SW 1271 (cell line): Measurements from ENCODE around the gene NRBF2.

Experiments used
- DNase-seq, 2 experiments: peaks; one replicate each; lab custom pipeline; 2025; lab: John Stamatoyannopoulos, UW

NRBF2 gene

DNA sequence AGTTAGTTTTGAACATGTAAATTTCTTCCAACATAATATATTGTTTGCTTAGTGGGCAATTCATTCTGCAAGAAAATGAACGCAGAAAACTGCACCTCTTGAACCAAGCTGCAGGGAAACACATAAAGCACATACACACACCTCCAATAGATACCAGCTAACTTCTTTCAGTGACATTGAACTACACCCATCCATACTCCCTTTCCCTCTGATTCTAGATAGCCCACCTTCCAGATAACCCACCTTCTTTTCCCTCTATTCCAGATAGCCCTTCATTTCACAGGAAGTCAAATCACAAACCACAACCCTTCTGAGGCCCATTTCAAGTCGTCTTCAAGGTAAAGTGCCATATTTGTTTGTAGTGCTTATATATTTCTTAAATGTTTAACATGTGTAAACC is 28.5 kb downstream of the NRBF2 start:
- no peak for DNase-seq

GRCh38 chr10:63164166-63164623 is 31.1 kb downstream of the NRBF2 start:
- DNase-seq = no peak

DNA sequence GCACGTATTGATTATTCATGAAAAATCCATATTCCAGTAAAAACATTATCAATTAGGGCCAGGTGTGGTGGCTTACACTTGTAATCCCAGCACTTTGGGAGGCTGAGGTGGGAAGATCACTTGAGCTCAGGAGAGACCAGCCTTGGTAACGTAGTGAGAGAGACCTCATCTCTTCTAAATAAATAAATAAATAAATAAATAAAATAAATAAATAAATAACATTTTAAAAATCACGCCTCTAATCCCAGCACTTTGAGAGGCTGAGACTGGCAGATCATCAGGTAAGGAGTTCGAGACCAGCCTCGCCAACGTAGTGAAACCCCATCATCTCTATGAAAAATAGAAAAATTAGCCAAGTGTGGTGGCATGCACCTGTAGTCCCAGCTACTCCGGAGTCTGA is 32.1 kb downstream of the NRBF2 start:
- no peak for DNase-seq

- peak; percentile 3 to 59 for DNase-seq
Measured at GRCh38 chr10:63166742-63167258, 33.7 kb downstream of the NRBF2 start.

DNA sequence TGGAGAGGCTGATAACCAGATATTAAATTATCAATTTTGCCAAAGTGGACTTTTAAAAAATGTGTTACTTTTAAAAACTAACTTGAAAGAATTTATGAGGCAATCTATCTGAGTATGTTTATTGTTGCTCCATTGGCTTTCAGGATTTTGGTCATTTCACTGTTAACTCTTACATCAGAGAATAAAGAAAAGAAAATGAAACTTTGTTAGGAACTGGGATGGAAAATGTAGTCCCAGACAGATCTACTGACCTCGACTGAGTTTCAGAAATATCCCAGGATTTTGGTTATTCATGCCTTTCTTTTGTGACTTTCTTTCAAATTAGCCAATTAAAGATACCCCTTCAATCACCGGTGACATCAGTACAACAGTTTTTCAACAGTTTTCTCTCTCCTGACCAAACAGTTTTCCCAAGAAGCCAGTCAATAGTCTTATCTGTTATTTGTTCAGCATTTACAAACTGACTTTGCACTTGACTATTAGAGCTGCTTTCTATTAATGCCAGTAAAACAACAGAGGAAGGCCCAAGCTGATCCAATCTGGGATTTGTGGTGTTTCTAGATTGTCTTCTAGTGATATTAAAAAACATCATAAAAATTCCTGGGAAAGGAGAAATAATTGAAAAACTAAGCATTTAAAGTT is 35.8 kb downstream of the NRBF2 start:
- DNase-seq = no peak

- no peak for DNase-seq
Measured at GRCh38 chr10:63169624-63170023, 36.5 kb downstream of the NRBF2 start.

- no peak for DNase-seq
Measured at GRCh38 chr10:63171255-63171855, 38.2 kb downstream of the NRBF2 start.

DNA sequence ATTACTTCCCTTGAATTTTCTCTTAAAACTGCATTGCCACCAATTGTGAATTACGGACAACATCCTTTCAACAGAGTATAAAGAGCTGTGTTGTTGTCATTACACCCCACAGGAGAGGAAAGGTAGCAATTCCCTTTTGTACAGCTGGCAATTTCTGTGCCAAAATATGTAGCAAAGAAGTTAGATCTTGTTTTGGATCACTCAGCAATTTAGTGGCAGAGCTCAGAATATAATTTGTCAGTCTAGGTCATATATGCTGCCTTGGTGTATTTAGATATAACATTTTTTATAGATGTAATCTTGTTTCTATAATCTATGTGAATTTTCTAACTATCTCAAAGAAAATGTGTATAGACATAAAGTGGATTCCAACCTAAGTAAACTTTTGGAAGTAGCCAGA is 38.8 kb downstream of the NRBF2 start:
- no peak for DNase-seq

DNA sequence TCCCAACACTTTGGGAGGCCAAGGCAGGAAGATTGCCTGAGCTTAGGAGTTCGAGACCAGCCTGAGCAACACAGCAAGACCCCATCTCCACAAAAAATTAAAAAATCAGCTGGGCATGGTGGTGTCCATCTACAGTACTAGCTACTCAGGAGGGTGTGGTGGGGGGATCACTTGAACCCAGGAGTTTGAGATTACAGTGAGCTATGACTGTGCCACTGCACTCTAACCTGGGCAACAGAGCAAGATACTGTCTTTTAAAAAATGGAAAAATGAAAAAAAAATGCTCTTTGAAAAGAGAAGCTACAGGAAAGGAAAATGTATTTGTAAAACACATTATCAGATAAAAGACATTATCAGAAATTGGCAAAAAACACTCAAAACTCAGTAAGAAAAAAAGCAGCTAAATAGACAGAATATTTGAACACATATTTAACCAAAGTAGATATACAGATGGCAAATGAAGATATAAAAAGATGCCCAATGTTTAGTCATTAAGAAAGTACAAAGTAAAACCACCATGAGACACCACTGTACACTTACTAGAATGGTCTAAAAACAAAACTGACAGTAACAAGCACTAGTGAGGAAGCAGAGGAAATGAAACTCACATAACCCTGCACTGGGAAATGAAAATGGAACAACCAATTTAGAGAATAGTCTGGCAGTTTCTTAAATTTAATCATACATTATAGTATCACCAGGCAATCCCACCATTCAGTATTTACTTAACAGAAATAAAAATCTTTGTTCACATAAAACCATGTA is 40.5 kb downstream of the NRBF2 start:
- no peak for DNase-seq

DNA sequence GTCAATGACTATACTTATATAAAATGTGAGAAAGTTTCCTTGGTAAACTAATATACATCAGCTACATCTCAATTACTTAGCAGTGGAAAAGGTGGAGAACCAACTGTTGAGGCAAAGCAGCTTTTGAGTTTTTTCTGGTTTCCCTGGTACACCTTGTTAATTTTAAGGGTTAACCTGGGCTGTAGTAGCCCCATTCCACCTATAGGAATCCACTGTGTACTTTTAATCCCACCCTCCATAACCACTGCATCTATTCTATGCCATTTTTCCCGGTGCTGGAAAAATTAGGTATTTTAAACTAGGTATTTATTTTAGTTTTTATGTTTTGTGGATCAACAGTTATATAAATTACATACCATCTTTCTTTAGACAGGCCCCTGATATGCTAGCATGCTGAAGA is 42.4 kb downstream of the NRBF2 start:
- DNase-seq = no peak

DNA sequence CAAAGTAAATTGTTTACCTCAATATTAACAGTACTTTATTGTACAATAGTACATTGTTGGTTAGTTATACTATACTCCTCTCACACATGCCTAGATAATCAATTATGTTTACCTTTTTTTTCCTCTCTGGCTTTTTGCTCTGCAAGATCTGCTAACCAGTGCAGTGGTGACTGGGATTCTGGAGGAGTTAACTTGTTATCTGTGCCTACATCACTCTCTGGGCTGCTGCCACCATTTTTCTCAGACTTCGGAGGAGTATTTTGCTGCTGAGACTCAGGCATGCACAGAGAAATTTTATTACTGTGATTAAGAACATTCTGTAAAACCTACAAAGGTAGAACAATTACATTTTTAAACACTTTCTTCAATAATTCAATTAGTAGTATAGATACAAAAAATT is 59.7 kb downstream of the NRBF2 start:
- no peak for DNase-seq

GRCh38 chr10:63197344-63198092 is 64.4 kb downstream of the NRBF2 start:
- no peak for DNase-seq

DNA sequence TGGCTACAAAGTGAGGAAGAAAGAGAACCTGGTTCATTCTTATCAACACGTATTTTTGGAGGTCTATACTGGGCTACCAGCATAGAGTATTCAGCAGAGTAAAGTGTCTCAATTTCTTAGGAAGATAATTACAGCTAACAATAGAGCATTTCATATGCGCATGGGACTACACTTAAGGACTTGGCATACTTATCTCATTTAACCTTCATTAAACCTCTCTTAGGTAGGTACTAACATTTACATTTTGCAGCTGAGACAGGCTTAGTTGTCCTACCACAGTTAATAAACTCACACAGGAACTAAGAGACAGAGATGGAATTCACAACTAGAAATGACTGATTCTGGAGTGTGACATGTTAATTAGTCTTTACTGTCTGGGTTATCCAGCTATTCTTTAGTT is 66.6 kb downstream of the NRBF2 start:
- no peak for DNase-seq

DNA sequence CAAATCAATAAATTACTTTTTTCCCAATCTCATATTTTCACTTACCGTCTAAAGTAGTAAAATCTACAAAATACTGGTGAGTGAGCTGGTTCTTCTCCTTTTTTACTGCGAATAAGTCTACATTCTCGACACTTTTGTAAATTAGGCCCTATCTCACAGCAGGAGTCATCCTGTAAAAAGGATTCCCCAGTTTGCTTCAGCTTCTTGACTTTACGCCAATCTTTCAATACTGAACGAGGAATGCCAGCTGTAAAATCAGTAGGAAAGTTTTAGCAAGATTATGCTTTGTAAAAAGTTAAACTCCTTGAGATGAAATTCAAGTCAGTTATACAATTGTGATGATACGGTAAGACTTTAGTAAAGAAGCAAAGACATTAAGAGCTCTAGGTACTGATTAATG is 67.3 kb downstream of the NRBF2 start:
- no peak for DNase-seq

DNA sequence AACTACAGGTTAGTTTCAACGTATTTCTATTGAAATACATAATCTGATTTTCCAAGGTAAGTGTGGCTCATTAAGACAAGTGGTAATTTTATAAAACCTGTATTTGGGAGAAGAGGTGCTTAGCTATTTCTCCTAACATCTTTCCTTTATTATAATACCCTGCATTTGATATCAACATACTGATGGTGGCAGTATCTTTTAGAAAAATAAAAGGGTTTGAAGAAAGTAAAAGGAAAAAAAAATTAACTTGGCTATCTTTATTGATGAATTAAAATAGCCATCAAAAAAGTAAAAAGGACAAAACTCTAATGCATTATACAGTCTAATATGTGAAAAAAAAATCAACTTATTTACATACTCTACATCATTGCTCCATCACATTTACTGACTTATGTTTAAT is 68.0 kb downstream of the NRBF2 start:
- DNase-seq = no peak
